GM19240 (cell line): ENCODE measurements around the gene IFNA17.
"Not testable (repeated sequence)": the region's sequence is repeated elsewhere in the genome, so short reads cannot be mapped to it uniquely, and the experiment has no call there.

Experiments
- DNase-seq: peaks from one replicate; pipeline ENCODE4 v3.0.0; 2011; ENCODE audit warnings: low spot score; ENCODE audit not compliant: insufficient read length

The IFNA17 gene

GRCh38 chr9:21210782-21211181, 17.2 kb downstream of the IFNA17 start:
- DNase-seq: not testable (repeated sequence)

GRCh38 chr9:21210311-21210710, 17.7 kb downstream of the IFNA17 start:
- DNase-seq: no peak

DNA sequence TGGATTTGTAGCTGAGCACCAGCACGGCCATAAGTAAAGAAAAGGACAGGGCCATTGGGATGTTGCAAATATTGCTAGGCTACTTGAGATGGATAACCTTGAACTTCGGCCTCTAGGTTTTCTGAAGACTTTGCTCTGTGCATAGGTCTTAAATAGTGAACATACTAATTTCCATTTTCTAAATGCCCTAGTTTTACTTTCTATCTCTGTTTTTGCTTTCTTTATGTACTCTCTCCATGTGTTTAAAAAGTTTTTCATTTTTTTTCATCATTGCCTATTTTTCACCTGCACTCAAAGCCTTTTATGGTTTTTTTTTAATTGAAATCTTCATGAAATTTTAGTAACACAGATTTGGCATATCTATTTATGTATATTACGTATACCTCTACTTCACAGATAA, 21.0 kb downstream of the IFNA17 start, which contains the start of gene IFNA10:
Gene IFNA10, minus strand, starts transcription at position 101 of the 400 bp plus-strand sequence. Its CDS starts 46 bp downstream, at position 55.
- DNase-seq: not testable (repeated sequence)

- no peak for DNase-seq
Measured at GRCh38 chr9:21205204-21205603, 22.8 kb downstream of the IFNA17 start.

DNA sequence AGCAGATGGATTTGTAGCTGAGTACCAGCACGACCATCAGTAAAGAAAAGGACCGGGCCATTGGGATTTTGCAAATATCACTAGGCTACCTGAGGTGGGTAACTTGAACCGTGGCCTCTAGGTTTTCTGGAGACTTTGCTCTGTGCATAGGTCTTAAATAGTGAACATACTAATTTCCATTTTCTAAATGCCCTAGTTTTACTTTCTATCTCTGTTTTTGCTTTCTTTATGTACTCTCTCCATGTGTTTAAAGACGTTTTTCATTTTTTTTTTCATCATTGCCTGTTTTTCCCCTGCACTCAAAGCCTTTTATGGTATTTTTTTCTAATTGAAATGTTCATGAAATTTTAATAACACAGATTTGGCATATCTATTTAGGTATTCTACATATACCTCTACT, 25.9 kb downstream of the IFNA17 start, which contains the start of gene IFNA7:
Gene IFNA7, minus strand, starts transcription at position 101 of the 400 bp plus-strand sequence. Its CDS starts 40 bp downstream, at position 61.
- DNase-seq: not testable (repeated sequence)

DNA sequence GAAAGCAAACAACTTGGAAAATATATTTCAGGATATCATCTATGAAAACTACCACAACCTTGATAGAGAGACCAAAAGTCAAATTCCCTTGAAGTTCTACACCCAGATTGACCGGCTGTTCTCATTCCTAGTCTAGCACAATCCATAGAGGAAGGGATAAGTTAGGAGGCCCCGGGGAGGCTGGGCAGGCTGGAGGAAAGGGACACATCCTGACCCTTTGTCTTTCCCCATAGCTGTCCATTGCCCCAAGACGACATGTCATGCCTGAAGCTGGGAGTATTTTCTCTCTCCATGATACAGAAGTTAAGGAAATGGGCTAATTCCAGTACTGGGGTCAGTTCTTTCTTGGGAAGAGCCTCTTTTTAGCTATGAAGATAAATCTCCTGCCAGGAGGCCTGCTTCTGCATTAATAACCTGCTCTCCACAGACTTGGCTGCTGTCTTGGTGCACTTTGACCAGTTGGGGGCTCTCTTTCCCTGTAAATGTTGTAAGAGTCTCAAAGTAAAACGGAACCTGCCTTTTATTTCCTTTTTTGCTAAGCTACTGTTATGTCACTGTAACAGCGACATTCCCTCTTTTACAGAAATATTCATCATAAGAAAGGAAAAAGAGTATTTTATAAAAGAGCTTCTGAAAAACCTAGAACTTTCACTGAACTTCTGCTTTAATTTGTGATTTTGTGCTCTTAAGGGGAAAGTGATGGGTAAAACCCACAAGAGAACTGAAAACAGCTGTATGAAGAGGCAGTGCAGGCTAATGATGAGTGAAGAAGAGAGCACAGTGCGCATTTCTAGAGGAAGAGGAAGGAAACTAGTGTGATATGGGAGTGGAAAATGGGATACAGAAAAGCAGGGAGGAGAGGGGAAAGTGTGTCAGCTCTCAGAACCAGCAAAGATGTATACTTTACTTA, 32.9 kb downstream of the IFNA17 start:
- not testable (repeated sequence) for DNase-seq

DNA sequence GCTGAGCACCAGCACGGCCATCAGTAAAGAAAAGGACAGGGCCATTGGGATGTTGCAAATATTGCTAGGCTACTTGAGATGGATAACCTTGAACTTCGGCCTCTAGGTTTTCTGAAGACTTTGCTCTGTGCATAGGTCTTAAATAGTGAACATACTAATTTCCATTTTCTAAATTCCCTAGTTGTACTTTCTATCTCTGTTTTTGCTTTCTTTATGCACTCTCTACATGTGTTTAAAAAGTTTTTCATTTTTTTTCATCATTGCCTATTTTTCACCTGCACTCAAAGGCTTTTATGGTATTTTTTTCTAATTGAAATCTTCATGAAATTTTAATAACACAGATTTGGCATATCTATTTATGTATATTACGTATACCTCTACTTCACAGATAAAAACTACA, 40.5 kb downstream of the IFNA17 start, which contains the start of gene IFNA4:
Gene IFNA4, minus strand, starts transcription at position 101 of the 400 bp plus-strand sequence. Its CDS starts 56 bp downstream, at position 45.
- DNase-seq: not testable (repeated sequence)

- DNase-seq: not testable (repeated sequence)
Measured at GRCh38 chr9:21182810-21183736, 44.9 kb downstream of the IFNA17 start.
